Measurements from ENCODE around the gene ADCY5.

GRCh38 chr3:123244128-123244527, 204.8 kb downstream of the ADCY5 start:
- TF ChIP-seq SP1 (IDR thresholded peaks at IDR 0.05) (no peak), FOXK2 (IDR thresholded peaks at IDR 0.05) (no peak), FOXM1 (IDR thresholded peaks at IDR 0.05; ENCODE audit: borderline replicate concordance) (no peak), ARNT (IDR thresholded peaks at IDR 0.05) (no peak), BHLHE40 (IDR thresholded peaks at IDR 0.05; ENCODE audit: borderline replicate concordance) (no peak), PKNOX1 (IDR thresholded peaks at IDR 0.05) (no peak), HDGF (IDR thresholded peaks at IDR 0.05; ENCODE audit: borderline replicate concordance) (no peak), TARDBP (IDR thresholded peaks at IDR 0.05) (no peak), FOXA1 (IDR thresholded peaks at IDR 0.05) (no peak), ZNF384 (IDR thresholded peaks at IDR 0.05) (no peak), SUZ12 (IDR thresholded peaks at IDR 0.05) (no peak)

Measured in HEK293T (cell line).